ENCODE data around the gene MYRF. TPM values are rescaled to one million over a fixed set of nuclear protein-coding genes. Genes with fewer than 3 reads are reported as not detected.

Gene MYRF
- total and polyA plus RNA-seq, 7 donors = 0.01 to 0.24 (median 0.11) TPM; not detected in 1

DNA sequence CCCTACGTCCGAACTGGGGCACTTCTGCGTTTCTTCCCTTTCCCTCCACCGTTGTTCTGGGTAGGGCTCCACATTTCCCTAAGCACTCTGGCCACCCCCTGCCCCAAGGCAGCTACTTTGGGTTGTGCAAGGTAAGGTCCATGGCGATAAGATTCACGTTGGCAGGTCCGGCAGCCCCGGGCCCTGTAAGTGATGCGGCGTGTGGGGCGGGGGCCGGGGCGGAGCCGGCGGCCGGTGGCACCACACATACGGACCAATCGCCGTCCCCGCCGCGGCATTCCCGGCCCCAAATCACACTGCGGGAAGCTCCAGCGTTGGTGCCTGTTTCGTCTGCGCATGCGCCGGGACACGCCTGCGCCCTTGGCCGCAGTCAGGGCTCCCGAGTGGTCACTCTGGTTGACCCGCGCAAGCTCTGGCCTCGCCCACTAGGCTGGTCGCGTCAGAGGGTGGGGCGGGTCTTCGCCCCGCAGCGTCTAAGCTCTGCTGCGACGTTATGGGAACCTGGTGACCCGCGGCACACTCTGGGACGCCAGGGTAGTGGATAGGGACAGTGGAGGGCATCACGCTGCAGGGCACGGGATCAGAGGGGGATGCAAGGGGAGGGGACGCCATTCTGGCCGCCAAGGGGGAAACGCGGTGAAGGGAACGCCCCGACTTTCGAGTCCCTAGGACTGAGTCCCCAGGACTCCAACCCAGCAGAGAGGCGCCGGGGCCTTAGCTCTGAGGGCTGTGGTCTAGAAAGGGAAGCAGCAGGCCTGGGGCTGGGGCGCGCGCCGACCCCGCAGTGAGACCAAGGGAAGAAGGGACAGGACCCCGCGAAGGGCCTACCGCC lies 62.7 kb downstream of the MYRF start:
- Histone ChIP-seq H3K4me3 (peak overlapping the region; percentile 85), H3K9me3 (no peaks in the 10 kb centered on the region), H3K27ac (peak overlapping the region; percentile 92), H3K36me3 (ENCODE audit: insufficient read depth in 1 of 2, low read depth in 1 of 2) (peaks cover 0 to 11% of the 10 kb centered on the region in 2 donors), H3K27me3 (ENCODE audit: insufficient read depth in 3 of 3, low read length in 2 of 3) (no peaks in the 10 kb centered on the region), H3K4me1 (peaks cover 13% of the 10 kb centered on the region)
- ATAC-seq (peak; percentile 86 to 91 (median 90)), DNase-seq (peak; percentile 97)
- TF ChIP-seq, protein P1, sequence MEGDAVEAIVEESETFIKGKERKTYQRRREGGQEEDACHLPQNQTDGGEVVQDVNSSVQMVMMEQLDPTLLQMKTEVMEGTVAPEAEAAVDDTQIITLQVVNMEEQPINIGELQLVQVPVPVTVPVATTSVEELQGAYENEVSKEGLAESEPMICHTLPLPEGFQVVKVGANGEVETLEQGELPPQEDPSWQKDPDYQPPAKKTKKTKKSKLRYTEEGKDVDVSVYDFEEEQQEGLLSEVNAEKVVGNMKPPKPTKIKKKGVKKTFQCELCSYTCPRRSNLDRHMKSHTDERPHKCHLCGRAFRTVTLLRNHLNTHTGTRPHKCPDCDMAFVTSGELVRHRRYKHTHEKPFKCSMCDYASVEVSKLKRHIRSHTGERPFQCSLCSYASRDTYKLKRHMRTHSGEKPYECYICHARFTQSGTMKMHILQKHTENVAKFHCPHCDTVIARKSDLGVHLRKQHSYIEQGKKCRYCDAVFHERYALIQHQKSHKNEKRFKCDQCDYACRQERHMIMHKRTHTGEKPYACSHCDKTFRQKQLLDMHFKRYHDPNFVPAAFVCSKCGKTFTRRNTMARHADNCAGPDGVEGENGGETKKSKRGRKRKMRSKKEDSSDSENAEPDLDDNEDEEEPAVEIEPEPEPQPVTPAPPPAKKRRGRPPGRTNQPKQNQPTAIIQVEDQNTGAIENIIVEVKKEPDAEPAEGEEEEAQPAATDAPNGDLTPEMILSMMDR (IDR thresholded peaks at IDR 0.05) = no peak
- intact Hi-C loops (cut with DNase I) = loop anchor here in 1 of 2 donors (5.0 kb wide), 1 partner anchor 77 kb away; the partner anchor contains the start of gene FADS3
- 1% methylated on average over 49 to 66 of the region's 66 CpGs for WGBS, 3 donors

DNA sequence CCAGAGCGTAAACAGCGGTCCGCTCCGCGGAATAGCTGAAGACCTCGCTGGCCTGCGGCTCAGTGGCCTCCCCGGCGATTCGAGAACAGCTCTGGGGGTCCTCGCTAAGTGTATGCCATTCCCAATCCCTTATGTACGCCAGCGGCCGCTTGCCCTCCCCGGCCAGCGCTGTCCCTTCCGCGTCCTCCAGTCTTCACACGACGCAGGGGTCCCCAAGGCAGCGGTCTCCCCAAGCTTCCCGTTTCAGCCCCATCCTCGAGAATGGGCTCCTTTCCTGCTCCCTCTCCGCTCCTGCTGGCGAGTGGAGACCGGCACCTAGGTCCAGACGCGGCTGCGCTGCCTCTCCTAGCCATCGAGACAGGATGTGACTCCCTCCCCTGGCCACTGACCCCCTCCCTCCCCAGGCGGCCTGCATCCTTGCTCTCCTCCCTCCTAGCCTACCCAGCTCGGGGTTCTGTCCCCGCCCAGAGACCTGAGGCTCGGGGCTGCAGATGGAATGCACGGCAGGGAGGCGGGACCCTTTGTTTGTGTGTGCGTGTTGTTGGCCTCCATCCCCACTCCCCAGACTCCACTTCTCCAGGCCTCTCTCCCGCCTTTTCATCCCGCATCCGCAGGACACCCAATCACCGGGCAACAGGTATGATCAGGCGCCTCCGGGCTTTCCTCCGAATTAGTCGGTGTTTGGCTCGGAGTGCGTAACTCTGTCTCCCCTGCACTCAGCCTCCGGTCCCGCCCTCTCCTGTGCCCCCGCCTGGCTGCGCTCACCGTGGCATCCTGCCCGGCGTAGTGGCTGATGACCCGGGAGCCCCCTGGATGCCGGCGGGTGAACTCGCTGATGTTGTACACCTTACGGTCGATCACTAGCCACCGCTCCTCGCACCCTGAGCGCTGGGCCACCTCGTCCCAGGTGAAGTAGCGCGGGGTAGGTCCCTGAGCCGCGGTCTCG lies 63.6 kb downstream of the MYRF start:
- Histone ChIP-seq H3K27me3 (ENCODE audit: insufficient read depth in 3 of 3, low read length in 2 of 3) (no peaks in the 10 kb centered on the region), H3K27ac (peak overlapping the region; percentile 92), H3K4me3 (peak overlapping the region; percentile 85), H3K36me3 (ENCODE audit: insufficient read depth in 1 of 2, low read depth in 1 of 2) (peaks cover 0 to 8% of the 10 kb centered on the region in 2 donors), H3K4me1 (peaks cover 13% of the 10 kb centered on the region), H3K9me3 (no peaks in the 10 kb centered on the region)
- DNase-seq (peak; percentile 74 to 81), ATAC-seq (peak; percentile 17 to 55 (median 30))
- WGBS, 3 donors = 0 to 1% (median 1%) methylated on average over 51 to 69 of the region's 69 CpGs
- TF ChIP-seq, protein P1 (IDR thresholded peaks at IDR 0.05) = no peak
- intact Hi-C loops (cut with DNase I) = loop anchor here in 1 of 2 donors (5.0 kb wide), 1 partner anchor 76 kb away; the partner anchor contains the start of gene FADS3

DNA sequence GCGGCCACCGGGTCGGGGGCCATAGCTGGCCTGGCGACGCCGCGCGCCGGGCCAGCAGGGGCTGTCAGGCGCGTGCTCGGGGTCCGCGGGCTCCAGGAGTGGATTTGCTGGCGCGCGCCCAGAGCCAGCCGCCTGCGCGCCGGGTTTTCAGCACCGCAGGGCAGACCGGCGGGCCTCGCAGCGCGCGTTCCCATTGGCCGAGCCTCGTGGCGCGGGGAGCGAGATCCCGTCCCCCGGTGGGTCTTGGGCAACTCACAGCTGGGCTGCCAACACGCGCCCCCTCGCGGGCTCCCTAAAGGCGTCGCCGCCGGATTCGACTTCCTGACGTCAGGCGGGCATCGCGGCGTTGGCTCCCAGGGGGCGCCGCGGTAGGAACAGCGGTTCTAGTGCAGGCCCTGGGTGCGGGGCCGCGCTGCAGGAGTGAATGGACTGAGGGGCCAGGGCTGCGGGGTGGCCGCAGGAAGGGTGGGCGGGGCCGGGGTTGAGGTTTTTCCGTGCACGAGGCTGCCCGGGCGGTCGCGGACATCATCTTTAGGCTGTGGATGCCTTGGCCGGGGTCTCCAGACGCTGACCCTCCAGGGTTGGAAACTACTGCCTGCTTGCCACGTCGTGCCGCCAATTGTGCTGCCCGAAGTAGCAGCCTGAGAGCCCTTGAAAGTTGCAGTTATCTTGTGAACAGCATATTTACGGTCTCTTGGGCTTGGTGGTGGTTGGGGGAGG lies 64.5 kb downstream of the MYRF start, which contains the start of gene FADS1:
FADS1 (minus strand) TSS at position 268 of the 720 bp plus-strand sequence; CDS start at position 194, 74 bp downstream.
- Histone ChIP-seq H3K27ac (peak within 1 kb of the TSS; percentile 92), H3K36me3 (ENCODE audit: insufficient read depth in 1 of 2, low read depth in 1 of 2) (peaks cover 0 to 3% of the 10 kb centered on the region in 2 donors), H3K4me1 (peaks cover 13% of the 10 kb centered on the region), H3K4me3 (peak within 1 kb of the TSS; percentile 85), H3K27me3 (ENCODE audit: insufficient read depth in 3 of 3, low read length in 2 of 3) (no peaks in the 10 kb centered on the region), H3K9me3 (no peaks in the 10 kb centered on the region)
- WGBS, 3 donors = 1 to 3% (median 1%) methylated on average over 61 to 73 of the region's 73 CpGs
- intact Hi-C loops (cut with DNase I) = loop anchor here in 1 of 2 donors (5.0 kb wide), 1 partner anchor 75 kb away; the partner anchor contains the start of gene FADS3
- DNase-seq (peak; percentile 91), ATAC-seq (peak; percentile 46 to 66 (median 60))
- TF ChIP-seq, protein P1 (IDR thresholded peaks at IDR 0.05) = peak; percentile 38

Data from psoas muscle (tissue), 8 donors.